Measurements from ENCODE around the gene HDGFL3.

GRCh38 chr15:83082730-83083386 is 124.8 kb downstream of the HDGFL3 start:
- TF ChIP-seq CTCF (IDR thresholded peaks at IDR 0.05; ENCODE audit: low read depth, low read length) (no peak), EZH2phosphoT487 (IDR thresholded peaks at IDR 0.05; ENCODE audit: low read depth) (no peak)

All from OCI-LY3 (cell line).